VCaP (cell line): Measurements from ENCODE around the gene MBD6.
A peak's percentile ranks its signal among the peaks of the same experiment; 100 is the strongest.

Experiments
- H3K27ac ChIP-seq: fragments of 450-650 bp; 2 replicates; pipeline ENCODE4 v1.5.1; 2017
- CTCF ChIP-seq: fragments of 450-650 bp; conservative IDR thresholded peaks from 2 replicates; pipeline ENCODE4 v1.5.1; 2017; ENCODE audit warnings: mild to moderate bottlenecking, moderate library complexity

Gene MBD6

GRCh38 chr12:57526477-57527126 is 4.0 kb downstream of the MBD6 start:
- peak overlapping the region; percentile 99 for H3K27ac ChIP-seq
- no peak for TF ChIP-seq CTCF

DNA sequence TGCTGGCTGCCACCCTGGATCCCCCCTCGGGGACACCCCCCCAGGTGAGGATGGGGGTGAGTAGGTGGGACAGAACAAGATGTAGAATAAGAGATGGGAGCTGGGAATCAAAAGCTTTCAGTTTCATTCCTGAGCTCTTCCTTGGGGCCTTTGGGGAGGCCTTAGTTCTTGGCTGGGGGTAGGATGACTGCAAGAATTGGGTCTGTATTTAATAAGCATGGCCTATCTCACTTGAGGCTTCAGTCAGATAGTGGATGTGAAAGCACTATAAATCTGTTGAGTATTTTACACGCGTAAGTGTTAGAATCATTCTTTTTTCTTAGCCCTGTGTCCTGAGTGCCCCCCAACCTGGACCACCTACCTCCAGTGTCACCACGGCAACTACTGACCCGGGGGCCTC is 4.6 kb downstream of the MBD6 start:
- TF ChIP-seq CTCF = no peak
- peak overlapping the region; percentile 99 for H3K27ac ChIP-seq

- no peak for TF ChIP-seq CTCF
- H3K27ac ChIP-seq = peak overlapping the region; percentile 99; the same call in 1 of the 2 replicates
Observed at GRCh38 chr12:57528176-57528575, 5.6 kb downstream of the MBD6 start.

- no peak for TF ChIP-seq CTCF
- H3K27ac ChIP-seq = peak overlapping the region; percentile 9; the same call in 1 of the 2 replicates
Observed at GRCh38 chr12:57528831-57529555, 6.4 kb downstream of the MBD6 start.

DNA sequence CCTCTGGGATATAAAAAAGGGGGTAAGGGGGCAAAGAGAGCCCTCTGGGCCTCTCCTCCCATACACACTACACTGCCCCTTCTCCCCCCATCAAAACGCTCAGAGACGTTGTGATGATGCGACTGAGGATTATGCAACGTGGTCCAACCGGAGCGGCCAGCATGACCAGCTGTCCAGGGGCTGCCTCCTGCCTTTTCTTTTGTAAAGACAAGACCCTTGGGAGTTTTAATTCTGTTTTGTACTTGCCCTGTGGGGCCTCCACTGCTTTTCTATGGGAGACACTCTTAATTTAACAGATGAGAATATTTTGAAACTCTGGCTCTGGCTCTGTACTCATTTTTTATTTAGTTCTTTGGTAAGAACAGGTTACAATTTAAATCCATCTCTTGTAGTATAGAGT is 7.2 kb downstream of the MBD6 start:
- no peak for TF ChIP-seq CTCF
- no peak overlapping the region for H3K27ac ChIP-seq

GRCh38 chr12:57530396-57531142 is 7.9 kb downstream of the MBD6 start:
- no peak overlapping the region for H3K27ac ChIP-seq
- no peak for TF ChIP-seq CTCF

GRCh38 chr12:57531836-57532235 is 9.2 kb downstream of the MBD6 start:
- H3K27ac ChIP-seq = no peak overlapping the region
- no peak for TF ChIP-seq CTCF
